ENCODE results near the gene ZNF326. TPM values are rescaled to one million over a fixed set of nuclear protein-coding genes. Genes with fewer than 3 reads are reported as not detected.
A peak's percentile ranks its signal among the peaks of the same experiment; 100 is the strongest.

ZNF326 gene
- total RNA-seq, 1 experiment from 2014 or later: 19.3 TPM

GRCh38 chr1:89994805-89995597 is at the start of gene ZNF326 (continued):
- TF ChIP-seq, protein P1, sequence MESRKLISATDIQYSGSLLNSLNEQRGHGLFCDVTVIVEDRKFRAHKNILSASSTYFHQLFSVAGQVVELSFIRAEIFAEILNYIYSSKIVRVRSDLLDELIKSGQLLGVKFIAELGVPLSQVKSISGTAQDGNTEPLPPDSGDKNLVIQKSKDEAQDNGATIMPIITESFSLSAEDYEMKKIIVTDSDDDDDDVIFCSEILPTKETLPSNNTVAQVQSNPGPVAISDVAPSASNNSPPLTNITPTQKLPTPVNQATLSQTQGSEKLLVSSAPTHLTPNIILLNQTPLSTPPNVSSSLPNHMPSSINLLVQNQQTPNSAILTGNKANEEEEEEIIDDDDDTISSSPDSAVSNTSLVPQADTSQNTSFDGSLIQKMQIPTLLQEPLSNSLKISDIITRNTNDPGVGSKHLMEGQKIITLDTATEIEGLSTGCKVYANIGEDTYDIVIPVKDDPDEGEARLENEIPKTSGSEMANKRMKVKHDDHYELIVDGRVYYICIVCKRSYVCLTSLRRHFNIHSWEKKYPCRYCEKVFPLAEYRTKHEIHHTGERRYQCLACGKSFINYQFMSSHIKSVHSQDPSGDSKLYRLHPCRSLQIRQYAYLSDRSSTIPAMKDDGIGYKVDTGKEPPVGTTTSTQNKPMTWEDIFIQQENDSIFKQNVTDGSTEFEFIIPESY (IDR thresholded peaks at IDR 0.05; ENCODE audit: extremely low read depth, insufficient replicate concordance, low read length): no peak
- TF ChIP-seq SP1 (IDR thresholded peaks at IDR 0.05; ENCODE audit: low read depth): peak; percentile 88
- TF ChIP-seq TCF7L2 (IDR thresholded peaks at IDR 0.05; ENCODE audit: borderline replicate concordance, extremely low read depth, insufficient read depth, insufficient read length): peak; percentile 57
- no peak for TF ChIP-seq SRF (IDR thresholded peaks at IDR 0.05; ENCODE audit: low read depth)
- peak; percentile 78 for TF ChIP-seq EGR1 (IDR thresholded peaks at IDR 0.05; ENCODE audit: low read depth)
- peak; percentile 96 for TF ChIP-seq POLR2AphosphoS5 (IDR thresholded peaks at IDR 0.05; ENCODE audit: low read depth, low read length)

GRCh38 chr1:89945852-89946476 is 48.9 kb upstream of the ZNF326 start:
- H2AFZ ChIP-seq (ENCODE audit: low read depth, low read length, poor library complexity, severe bottlenecking): no peak overlapping the region
- ATAC-seq: peak; percentile 83
- ChIA-PET RAD21 (ENCODE audit: low non-redundant PET in 1 of 2, low total read pairs in 2 of 2, uncharacterized antibody in 2 of 2, unreplicated experiment in 2 of 2) (no interaction called here), POLR2A (no interaction called here), CTCF (no interaction called here)
- intact Hi-C loops (cut with micrococcal nuclease): no loop called here
- no peaks in the 10 kb centered on the region for H3K36me3 ChIP-seq (ENCODE audit: control insufficient read depth in 1 of 2, insufficient read depth in 2 of 2, low read length in 2 of 2)
- H3K9me2 ChIP-seq (ENCODE audit: insufficient read depth): no peaks in the 10 kb centered on the region
- BruUV-seq (replicated peaks): no TSS peak
- H3K27me3 ChIP-seq (ENCODE audit: insufficient read depth, low read length): no peaks in the 10 kb centered on the region
- no peaks in the 10 kb centered on the region for H3K79me2 ChIP-seq (ENCODE audit: insufficient read depth, low read length)
- no peak overlapping the region; a peak in 1 of 4 replicates for H3K4me3 ChIP-seq (replicated peaks in 1 of 2; ENCODE audit: low read depth in 1 of 2, low read length in 2 of 2)
- peak overlapping the region; percentile 47 for H3K4me2 ChIP-seq (ENCODE audit: low read length)
- peak; percentile 26 for DNase-seq (ENCODE audit: low read depth, low spot score)
- no peak overlapping the region for H3K9ac ChIP-seq (ENCODE audit: low read length)
- no peak overlapping the region for H3K27ac ChIP-seq (ENCODE audit: low read depth, low read length)
- H3K9me3 ChIP-seq (ENCODE audit: control insufficient read depth in 1 of 2, insufficient read depth in 1 of 2, low read depth in 1 of 2, low read length in 2 of 2): no peaks in the 10 kb centered on the region
- no peaks in the 10 kb centered on the region for H4K20me1 ChIP-seq (ENCODE audit: insufficient read depth)
- TF ChIP-seq MAX (IDR thresholded peaks at IDR 0.05) (0 out of 2 replicates have a peak, but pooled peaks have one; percentile 12), SP1 (IDR thresholded peaks at IDR 0.05; ENCODE audit: low read depth) (peak; percentile 39; the same call in 1 of the 2 replicates), FOSL1 (IDR thresholded peaks at IDR 0.05; ENCODE audit: low read depth) (peak; percentile 85), SIN3A (IDR thresholded peaks at IDR 0.05; ENCODE audit: low read depth) (no peak), JUND (IDR thresholded peaks at IDR 0.05) (peak; percentile 84), CBX3 (IDR thresholded peaks at IDR 0.05; ENCODE audit: low read depth) (peak; percentile 79; the same call in 1 of the 2 replicates), SRF (IDR thresholded peaks at IDR 0.05; ENCODE audit: low read depth) (no peak)
- TF ChIP-seq, protein P2, sequence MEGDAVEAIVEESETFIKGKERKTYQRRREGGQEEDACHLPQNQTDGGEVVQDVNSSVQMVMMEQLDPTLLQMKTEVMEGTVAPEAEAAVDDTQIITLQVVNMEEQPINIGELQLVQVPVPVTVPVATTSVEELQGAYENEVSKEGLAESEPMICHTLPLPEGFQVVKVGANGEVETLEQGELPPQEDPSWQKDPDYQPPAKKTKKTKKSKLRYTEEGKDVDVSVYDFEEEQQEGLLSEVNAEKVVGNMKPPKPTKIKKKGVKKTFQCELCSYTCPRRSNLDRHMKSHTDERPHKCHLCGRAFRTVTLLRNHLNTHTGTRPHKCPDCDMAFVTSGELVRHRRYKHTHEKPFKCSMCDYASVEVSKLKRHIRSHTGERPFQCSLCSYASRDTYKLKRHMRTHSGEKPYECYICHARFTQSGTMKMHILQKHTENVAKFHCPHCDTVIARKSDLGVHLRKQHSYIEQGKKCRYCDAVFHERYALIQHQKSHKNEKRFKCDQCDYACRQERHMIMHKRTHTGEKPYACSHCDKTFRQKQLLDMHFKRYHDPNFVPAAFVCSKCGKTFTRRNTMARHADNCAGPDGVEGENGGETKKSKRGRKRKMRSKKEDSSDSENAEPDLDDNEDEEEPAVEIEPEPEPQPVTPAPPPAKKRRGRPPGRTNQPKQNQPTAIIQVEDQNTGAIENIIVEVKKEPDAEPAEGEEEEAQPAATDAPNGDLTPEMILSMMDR (IDR thresholded peaks at IDR 0.05 in 2 of 3, conservative IDR thresholded peaks at IDR 0.05 in 1 of 3; ENCODE audit: borderline replicate concordance in 1 of 3, insufficient read depth in 1 of 3, low read depth in 2 of 3, low read length in 2 of 3): no peak
- peaks cover 0 to 14% of the 10 kb centered on the region in 2 experiments; a peak in 2 of 4 replicates for H3K4me1 ChIP-seq (ENCODE audit: control insufficient read depth in 1 of 2, insufficient read depth in 2 of 2, low read length in 2 of 2)

Measured in HCT116 (cell line).